ENCODE results near the gene MPRIP.
"Not testable (repeated sequence)": the region's sequence is repeated elsewhere in the genome, so short reads cannot be mapped to it uniquely, and the experiment has no call there.

Gene MPRIP, protein sequence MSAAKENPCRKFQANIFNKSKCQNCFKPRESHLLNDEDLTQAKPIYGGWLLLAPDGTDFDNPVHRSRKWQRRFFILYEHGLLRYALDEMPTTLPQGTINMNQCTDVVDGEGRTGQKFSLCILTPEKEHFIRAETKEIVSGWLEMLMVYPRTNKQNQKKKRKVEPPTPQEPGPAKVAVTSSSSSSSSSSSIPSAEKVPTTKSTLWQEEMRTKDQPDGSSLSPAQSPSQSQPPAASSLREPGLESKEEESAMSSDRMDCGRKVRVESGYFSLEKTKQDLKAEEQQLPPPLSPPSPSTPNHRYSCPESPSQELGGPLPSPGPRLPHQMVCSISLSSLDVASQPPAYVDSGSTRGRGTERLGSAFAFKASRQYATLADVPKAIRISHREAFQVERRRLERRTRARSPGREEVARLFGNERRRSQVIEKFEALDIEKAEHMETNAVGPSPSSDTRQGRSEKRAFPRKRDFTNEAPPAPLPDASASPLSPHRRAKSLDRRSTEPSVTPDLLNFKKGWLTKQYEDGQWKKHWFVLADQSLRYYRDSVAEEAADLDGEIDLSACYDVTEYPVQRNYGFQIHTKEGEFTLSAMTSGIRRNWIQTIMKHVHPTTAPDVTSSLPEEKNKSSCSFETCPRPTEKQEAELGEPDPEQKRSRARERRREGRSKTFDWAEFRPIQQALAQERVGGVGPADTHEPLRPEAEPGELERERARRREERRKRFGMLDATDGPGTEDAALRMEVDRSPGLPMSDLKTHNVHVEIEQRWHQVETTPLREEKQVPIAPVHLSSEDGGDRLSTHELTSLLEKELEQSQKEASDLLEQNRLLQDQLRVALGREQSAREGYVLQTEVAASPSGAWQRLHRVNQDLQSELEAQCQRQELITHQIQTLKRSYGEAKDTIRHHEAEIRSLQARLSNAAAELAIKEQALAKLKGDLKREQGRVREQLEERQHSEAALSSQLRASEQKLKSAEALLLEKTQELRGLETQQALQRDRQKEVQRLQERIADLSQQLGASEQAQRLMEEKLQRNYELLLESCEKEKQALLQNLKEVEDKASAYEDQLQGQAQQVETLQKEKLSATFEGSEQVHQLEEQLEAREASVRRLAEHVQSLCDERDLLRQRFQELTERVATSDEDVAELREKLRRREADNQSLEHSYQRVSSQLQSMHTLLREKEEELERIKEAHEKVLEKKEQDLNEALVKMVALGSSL (N-terminal part only)

GRCh38 chr17:17042384-17042736, at the start of gene MPRIP:
Gene MPRIP, plus strand, starts transcription at chr17:17042457. Its CDS starts 392 bp downstream, at chr17:17042849.
- DNase-seq = no peak

GRCh38 chr17:16994631-16995030, 47.6 kb upstream of the MPRIP start:
- no peak for DNase-seq

- no peak for DNase-seq
Measured at GRCh38 chr17:16995930-16996329, 46.3 kb upstream of the MPRIP start.

DNA sequence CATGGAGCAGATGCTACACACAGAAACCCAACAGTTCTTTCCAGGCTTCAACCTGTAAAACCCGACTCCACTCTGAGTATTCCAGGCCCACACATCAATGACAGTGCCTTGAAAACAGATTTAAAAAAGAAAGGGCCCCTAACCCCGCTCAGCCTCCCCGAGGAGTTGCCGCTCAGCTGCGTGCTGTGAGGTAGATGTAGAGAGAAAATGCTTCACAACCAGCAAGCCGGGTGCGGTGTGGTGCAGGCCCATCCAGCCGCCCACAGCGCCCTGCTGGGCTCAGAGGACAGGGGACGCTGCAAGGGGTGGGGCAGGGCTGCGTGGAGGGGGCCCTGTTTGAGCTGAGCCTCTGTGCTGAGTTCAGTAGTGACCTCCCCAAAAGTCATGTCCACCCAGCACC, 45.5 kb upstream of the MPRIP start:
- not testable (repeated sequence) for DNase-seq

- DNase-seq = no peak
Measured at GRCh38 chr17:16997514-16998429, 44.5 kb upstream of the MPRIP start.

DNA sequence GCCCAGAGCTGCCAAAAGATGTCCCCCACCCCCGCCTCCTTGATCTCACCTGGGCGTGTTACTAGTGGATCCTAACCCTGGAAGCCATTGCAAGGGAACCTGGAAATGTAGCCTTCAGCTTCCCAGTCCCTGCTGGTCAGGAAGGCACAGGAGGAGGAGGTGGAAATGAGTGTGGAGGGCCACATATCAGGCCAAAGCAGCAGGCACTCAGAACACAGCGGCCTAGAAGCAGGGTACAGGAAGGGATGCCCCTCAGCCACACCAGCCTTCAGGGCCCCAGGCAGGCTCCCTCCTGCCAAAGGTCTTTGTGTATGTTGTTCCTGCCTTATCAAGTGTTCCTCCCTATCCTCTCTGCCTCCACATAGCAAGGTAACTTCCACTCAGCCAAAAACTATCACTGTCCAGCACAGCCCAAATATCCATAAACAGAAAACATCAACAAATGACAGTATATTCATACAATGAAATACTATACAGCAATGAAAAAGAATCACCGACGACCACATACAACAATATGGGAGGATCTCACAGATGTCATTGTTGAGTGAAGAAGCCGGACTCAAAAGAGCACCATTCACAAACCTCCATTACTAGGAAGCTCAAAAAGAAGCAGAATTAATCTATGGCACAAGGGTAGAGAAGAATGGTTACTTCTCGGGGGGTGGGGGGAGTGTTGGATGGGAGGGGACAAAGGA, 42.2 kb upstream of the MPRIP start:
- DNase-seq = no peak

DNA sequence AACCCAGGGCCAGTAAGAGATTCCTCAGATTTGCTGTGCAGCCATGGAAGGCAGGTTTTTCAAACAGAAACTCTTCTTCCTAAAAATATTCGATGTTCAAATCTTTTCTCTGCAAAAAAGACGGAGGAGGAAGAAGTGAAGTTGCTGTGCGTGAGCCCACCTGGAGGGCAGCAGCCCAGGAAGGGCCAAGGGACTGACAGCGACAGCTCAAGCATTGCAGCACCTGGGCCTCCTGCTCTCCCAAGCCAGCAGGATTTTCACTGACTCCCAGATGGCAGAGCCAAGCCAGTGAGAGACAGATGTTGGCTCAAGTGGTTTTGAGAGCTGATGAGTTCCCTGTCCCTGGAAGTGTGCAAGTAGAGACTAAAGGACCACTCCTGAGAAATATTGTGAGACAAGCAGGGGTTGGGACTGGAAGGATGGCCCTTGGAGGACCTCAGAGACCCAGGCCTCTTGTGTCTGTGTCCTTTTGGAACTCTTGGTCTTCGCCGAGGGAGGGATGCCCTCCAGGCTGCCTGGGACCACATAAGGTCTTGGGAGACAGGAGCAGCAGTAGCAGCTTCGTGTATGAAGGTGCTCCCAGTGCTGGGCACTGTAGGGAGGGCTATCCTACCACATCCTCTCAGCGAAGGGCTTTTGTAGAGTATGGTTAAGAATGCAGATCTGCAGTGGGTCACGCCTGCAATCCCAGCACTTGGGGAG, 41.0 kb upstream of the MPRIP start:
- DNase-seq = no peak

DNA sequence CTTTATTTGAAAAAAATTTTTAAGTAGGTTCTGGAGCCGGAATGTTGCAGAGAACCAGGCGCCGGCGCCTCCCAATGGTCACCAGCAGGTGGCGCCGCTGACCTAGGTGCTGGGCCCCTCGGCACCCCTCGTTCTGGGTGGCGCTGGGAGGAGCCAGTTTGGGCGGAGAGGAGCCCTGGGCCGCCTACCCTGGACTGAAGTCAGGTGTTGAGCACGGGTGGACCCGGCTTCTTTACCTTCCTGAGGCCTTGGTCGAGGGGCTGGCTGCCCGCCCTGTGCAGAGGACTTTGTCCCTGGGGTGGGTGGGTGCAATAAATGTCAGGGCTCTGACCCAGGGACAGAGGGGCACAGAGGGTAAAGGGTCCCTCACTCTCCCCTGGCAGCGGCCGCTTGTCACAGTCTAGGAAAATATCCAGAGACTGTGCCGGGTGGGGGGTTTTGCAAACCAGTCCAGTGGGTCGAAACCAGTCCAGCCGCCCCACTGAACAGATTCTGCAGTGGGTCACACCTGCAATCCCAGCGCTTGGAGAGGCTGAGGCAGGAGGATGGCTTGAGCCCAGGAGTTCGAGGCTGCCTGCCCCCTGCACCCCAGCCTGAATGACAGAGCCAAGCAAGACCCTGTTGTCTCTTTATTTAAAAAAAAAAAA, 40.3 kb upstream of the MPRIP start:
- peak; percentile 14 to 22 for DNase-seq

GRCh38 chr17:17002731-17003715, 39.2 kb upstream of the MPRIP start:
- not testable (repeated sequence) for DNase-seq

DNA sequence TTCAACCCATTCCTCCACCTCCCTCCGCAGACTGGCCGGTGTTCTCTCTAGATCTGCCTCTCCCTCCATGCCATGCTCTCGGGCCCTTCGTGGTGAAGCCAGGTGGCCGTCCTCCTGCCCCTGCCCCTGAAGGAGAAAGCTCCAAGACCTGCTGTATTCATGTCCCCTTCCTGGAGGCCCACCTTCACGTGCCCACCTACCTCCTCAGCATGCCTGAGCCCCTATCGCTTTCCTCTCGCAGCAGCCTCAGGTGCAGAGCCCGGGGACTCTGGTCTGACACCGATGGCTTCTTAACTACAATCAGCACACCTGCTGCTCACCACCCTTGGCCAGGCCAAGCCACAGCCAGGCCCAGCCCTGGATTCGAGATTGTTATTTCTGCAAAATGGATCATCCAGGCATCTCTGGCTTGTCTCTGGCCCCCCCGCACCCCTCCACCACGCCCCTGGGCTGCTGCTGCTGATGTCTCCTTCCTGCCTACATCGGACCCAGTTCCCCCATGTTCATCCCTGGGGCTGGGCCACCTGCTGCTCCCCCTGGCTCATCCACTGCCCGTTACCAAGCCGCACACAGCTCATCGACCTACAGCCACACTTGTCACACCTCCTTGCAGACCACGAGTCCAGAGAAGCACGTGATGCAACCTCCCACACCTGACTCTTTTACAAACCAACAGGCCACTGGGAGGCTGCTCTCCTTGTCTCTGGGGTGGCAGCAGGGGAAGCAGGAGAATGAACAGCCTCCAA, 37.8 kb upstream of the MPRIP start:
- DNase-seq = no peak

DNA sequence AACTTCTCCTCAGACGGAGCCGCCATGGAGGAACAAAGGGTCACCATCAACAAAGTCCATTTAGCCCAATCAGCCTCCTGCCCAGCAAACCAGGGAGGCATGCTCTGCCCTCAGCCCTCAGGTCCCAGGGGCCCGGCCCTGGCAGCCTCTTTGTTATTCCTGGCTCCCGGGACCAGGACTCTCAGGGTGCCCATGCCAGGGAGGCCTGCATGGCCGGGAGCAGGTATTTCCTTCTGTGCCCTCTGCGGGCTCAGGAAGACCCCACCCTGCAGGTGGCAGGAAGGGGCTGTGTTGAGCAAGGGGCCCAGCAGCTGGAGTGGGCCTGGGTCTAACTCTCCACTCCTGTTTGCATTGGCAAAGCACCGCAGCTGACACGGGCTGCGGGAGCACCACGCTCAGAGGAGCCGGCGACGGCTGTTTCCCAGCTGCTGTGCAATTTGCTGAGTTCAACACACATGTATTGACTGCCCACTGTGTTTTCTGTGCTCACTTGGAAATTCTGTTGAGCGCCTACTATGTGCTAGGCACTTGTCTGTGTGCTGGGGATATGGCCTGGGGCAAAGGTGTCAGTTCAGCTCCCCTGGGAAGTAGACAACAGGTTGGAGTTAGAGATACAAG, 37.2 kb upstream of the MPRIP start:
- not testable (repeated sequence) for DNase-seq

DNA sequence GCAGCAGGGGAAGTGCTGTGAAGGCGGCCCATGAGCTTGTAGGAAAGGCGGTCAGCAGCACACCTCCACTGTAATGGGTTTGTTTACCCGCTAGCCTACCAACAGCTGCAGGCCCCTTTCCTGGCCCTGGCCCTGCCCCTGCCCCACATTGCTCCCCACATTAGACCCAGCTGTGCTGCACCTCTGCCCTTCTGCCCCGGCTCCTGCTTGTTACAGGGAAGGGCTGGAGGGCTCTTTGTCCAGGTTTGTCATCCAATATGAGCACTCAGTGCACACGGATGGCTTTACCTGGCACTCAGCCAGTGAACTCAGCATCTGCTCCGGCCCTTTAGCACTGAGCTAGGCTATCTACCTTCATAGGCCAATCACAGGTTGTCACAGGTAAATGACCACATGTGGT, 34.4 kb upstream of the MPRIP start:
- not testable (repeated sequence) for DNase-seq

DNA sequence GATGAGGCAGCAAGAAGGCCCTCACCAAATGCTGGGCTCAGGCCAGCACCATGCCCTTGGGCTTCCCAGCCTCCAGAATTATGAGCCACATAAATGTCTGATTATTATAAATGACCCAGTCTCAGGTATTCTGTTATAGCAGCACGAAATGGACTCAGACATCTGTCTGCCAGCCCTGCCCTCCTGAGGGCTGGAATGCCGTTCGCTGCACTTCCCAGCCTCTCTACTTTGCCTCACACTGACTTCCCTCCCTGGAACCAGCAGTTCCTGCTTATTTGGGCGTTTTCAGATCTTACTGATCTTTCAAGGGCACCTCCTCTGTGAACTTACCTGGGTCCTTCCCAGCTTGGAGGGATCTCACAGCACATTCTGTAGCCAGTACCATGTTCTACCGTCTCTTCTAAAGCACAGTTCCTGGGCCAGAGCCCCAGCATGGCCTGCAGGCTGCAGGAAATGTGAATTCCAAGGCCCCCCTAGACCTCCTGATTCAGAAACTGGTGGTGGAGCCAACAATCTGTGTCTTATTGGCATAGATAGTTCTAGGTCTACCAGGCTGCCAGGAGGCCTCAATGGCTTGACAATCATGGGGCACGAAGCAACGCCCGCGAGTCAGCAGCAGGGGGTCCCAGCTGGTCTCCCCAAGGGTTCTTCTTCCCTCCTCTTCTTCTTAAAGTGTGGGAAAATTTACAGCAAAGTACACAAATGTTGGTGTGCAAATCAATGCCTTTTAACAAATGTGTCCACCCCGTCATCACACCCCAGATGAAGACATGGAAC, 33.4 kb upstream of the MPRIP start:
- DNase-seq = not testable (repeated sequence)

- DNase-seq = not testable (repeated sequence)
Measured at GRCh38 chr17:17009972-17010371, 32.3 kb upstream of the MPRIP start.

GRCh38 chr17:17010545-17011034, 31.7 kb upstream of the MPRIP start:
- DNase-seq = not testable (repeated sequence)

GRCh38 chr17:17011043-17011907, 31.0 kb upstream of the MPRIP start:
- peak in 1 of 2 experiments; percentile 6 for DNase-seq
